PC-3 (cell line): ENCODE results near the gene TSHZ2. TPM values are rescaled to one million over a fixed set of nuclear protein-coding genes. Genes with fewer than 3 reads are reported as not detected.

Experiments
- ATAC-seq: fragments of 200-7000 bp; cut with Tn5 transposase; 2 replicates; pipeline ENCODE4 v1.9.1; 2020; ENCODE audit warnings: mild to moderate bottlenecking, moderate library complexity
- BruUV-seq: library from RNA; stranded (reverse); fragments of 400-500 nt; replicated peaks from 2 replicates; lab custom pipeline; 2021; lab: Mats Ljungman, UMichigan
- CTCF ChIA-PET: fragments of 300-600 bp; sonication (Branson Sonifier 250); formaldehyde crosslinking; loops from one replicate; lab custom pipeline; 2022; ENCODE audit warnings: antibody characterized with exemption; lab: Charles Lee
- POLR2A ChIA-PET: fragments of 300-600 bp; sonication (Branson Sonifier 250); formaldehyde crosslinking; loops from one replicate; lab custom pipeline; 2022; ENCODE audit warnings: antibody characterized with exemption; ENCODE audit not compliant: unreplicated experiment; lab: Charles Lee
- DNase-seq: peaks from one replicate; pipeline ENCODE4 v3.0.0-alpha.2; 2015
- H2AFZ ChIP-seq: fragments of 300-600 bp; sonication (generic); 2 replicates; pipeline ENCODE4 v1.6.0; 2016; ENCODE audit warnings: antibody characterized with exemption, low read length
- H3F3A ChIP-seq: fragments of 300-600 bp; sonication (generic); one replicate; pipeline ENCODE4 v1.6.0; 2017; ENCODE audit warnings: antibody characterized with exemption, low read length, control low read depth, mild to moderate bottlenecking; ENCODE audit not compliant: unreplicated experiment
- H3K27ac ChIP-seq: fragments of 300-600 bp; sonication (generic); 2 replicates; pipeline ENCODE4 v1.5.1; 2016; ENCODE audit warnings: mild to moderate bottlenecking, low read length
- H3K27me3 ChIP-seq: fragments of 300-600 bp; sonication (generic); 2 replicates; pipeline ENCODE4 v1.6.1; 2016; ENCODE audit warnings: low read length, mixed read lengths
- H3K36me3 ChIP-seq: fragments of 300-600 bp; sonication (generic); 2 replicates; pipeline ENCODE4 v1.6.1; 2016; ENCODE audit warnings: low read depth, mixed run types, low read length, mixed read lengths
- H3K4me1 ChIP-seq: fragments of 300-600 bp; sonication (generic); 2 replicates; pipeline ENCODE4 v1.5.1; 2016; ENCODE audit warnings: low read length; ENCODE audit not compliant: insufficient read depth
- H3K4me2 ChIP-seq: fragments of 300-600 bp; sonication (generic); 2 replicates; pipeline ENCODE4 v1.6.0; 2016; ENCODE audit warnings: low read length
- H3K4me3 ChIP-seq: fragments of 300-600 bp; sonication (generic); 2 replicates; pipeline ENCODE4 v1.5.1; 2016; ENCODE audit warnings: mild to moderate bottlenecking, low read length, mixed read lengths
- H3K79me2 ChIP-seq: fragments of 300-600 bp; sonication (generic); 2 replicates; pipeline ENCODE4 v1.6.1; 2017; ENCODE audit warnings: low read length, mixed read lengths
- H3K9ac ChIP-seq: fragments of 300-600 bp; sonication (generic); 2 replicates; pipeline ENCODE4 v1.6.0; 2016; ENCODE audit warnings: mild to moderate bottlenecking, low read length
- H3K9me2 ChIP-seq: fragments of 300-600 bp; sonication (generic); replicated peaks from 2 replicates; pipeline ENCODE4 v1.6.1; 2016; ENCODE audit warnings: mixed run types, low read length, mixed read lengths
- H3K9me3 ChIP-seq: fragments of 300-600 bp; sonication (generic); 2 replicates; pipeline ENCODE4 v1.6.1; 2016; ENCODE audit warnings: low read length, mixed read lengths
- H4K20me1 ChIP-seq: fragments of 300-600 bp; sonication (generic); 2 replicates; pipeline ENCODE4 v1.6.1; 2016; ENCODE audit warnings: low read length, mixed read lengths
- EZH2 ChIP-seq: fragments of 300-600 bp; sonication (generic); IDR thresholded peaks from one replicate; pipeline ENCODE4 v1.6.1; 2017; ENCODE audit warnings: antibody characterized with exemption, mild to moderate bottlenecking, low read length; ENCODE audit not compliant: unreplicated experiment
- EZH2phosphoT487 ChIP-seq: fragments of 300-600 bp; sonication (generic); IDR thresholded peaks from 2 replicates; pipeline ENCODE4 v1.6.1; 2018; ENCODE audit warnings: mild to moderate bottlenecking, antibody characterized with exemption, low read length, borderline replicate concordance
- intact Hi-C: fragments of 100-400 bp; cut with micrococcal nuclease; formaldehyde crosslinking; loops from 2 replicates; pipeline ENCODE4 v1.9.0; 2023
- total RNA-seq: library from RNA; depleted of rRNA; stranded (reverse); fragments of >200 nt; gene quantifications from 2 replicates; pipeline ENCODE4 v1.2.3, GENCODE V29; 2014
- TF ChIP-seq, protein P1 (sequence below): fragments of 300-600 bp; sonication (generic); conservative IDR thresholded peaks from 2 replicates; pipeline ENCODE4 v1.5.1; 2017; ENCODE audit warnings: antibody characterized with exemption, low read depth, mild to moderate bottlenecking, low read length

The TSHZ2 gene
- total RNA-seq, 1 experiment from 2014 or later = not detected

DNA sequence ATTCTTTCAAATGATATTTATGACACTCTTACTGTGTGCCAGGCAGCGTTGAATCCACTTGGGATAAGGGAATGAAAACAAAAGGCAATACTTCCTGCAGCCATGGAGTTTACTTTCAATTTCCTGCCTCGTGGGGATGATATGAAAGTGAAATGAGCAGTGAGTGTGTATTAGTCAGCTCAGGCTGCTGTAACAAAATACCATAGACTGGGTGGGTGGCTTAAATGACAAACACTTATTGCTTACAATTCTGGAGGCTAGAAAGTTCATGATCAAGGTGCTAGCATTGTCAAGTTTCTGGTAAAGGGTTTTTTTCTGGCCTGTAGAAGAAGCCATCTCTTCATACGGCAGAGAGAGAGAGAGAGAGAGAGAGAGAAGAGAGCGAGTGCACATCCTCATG, 41.7 kb downstream of the TSHZ2 start:
- POLR2A ChIA-PET = no interaction called here
- Histone ChIP-seq H4K20me1 (no peaks in the 10 kb centered on the region), H3K4me1 (no peaks in the 10 kb centered on the region), H3K9ac (no peak overlapping the region), H3F3A (no peaks in the 10 kb centered on the region), H2AFZ (no peak overlapping the region), H3K27ac (no peak overlapping the region), H3K27me3 (no peaks in the 10 kb centered on the region; the same call in 1 of the 2 replicates), H3K79me2 (no peaks in the 10 kb centered on the region), H3K9me2 (no peaks in the 10 kb centered on the region), H3K36me3 (no peaks in the 10 kb centered on the region), H3K4me2 (no peak overlapping the region), H3K9me3 (no peaks in the 10 kb centered on the region), H3K4me3 (no peak overlapping the region)
- CTCF ChIA-PET = no interaction called here
- no TSS peak for BruUV-seq
- ATAC-seq (no peak), DNase-seq (no peak)
- intact Hi-C loops = no loop called here
- TF ChIP-seq, protein P1, sequence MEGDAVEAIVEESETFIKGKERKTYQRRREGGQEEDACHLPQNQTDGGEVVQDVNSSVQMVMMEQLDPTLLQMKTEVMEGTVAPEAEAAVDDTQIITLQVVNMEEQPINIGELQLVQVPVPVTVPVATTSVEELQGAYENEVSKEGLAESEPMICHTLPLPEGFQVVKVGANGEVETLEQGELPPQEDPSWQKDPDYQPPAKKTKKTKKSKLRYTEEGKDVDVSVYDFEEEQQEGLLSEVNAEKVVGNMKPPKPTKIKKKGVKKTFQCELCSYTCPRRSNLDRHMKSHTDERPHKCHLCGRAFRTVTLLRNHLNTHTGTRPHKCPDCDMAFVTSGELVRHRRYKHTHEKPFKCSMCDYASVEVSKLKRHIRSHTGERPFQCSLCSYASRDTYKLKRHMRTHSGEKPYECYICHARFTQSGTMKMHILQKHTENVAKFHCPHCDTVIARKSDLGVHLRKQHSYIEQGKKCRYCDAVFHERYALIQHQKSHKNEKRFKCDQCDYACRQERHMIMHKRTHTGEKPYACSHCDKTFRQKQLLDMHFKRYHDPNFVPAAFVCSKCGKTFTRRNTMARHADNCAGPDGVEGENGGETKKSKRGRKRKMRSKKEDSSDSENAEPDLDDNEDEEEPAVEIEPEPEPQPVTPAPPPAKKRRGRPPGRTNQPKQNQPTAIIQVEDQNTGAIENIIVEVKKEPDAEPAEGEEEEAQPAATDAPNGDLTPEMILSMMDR = no peak
- TF ChIP-seq EZH2 (no peak), EZH2phosphoT487 (no peak)

DNA sequence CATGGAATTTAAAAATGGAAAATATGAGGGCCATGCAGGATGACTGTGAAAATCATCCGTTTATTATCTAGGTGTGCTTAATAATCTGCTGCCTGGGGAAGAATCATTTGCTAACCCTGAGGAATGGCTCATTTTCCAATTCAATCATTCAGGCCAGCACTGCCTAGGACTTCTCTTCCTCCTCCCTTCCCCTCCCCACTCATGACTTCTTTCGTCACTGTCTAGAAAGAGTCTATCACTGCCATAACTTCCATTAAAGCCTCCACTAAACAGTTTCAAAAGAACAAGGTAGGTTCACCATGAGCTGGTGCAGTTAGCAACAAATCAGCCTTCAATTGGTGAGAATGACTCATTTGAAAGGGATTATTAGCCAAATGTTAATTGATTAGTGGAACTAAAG, 43.9 kb downstream of the TSHZ2 start:
- Histone ChIP-seq H3F3A (no peaks in the 10 kb centered on the region), H3K27me3 (no peaks in the 10 kb centered on the region; the same call in 1 of the 2 replicates), H3K79me2 (no peaks in the 10 kb centered on the region), H3K9me2 (no peaks in the 10 kb centered on the region), H3K27ac (no peak overlapping the region), H2AFZ (no peak overlapping the region), H3K4me1 (no peaks in the 10 kb centered on the region), H3K4me2 (no peak overlapping the region), H3K36me3 (no peaks in the 10 kb centered on the region), H3K4me3 (no peak overlapping the region), H3K9me3 (no peaks in the 10 kb centered on the region), H3K9ac (no peak overlapping the region), H4K20me1 (no peaks in the 10 kb centered on the region)
- no peak for DNase-seq
- ChIA-PET POLR2A (no interaction called here), CTCF (no interaction called here)
- intact Hi-C loops = no loop called here
- no TSS peak for BruUV-seq
- TF ChIP-seq EZH2phosphoT487 (no peak), EZH2 (no peak)
- TF ChIP-seq, protein P1 = no peak
- ATAC-seq = no peak

DNA sequence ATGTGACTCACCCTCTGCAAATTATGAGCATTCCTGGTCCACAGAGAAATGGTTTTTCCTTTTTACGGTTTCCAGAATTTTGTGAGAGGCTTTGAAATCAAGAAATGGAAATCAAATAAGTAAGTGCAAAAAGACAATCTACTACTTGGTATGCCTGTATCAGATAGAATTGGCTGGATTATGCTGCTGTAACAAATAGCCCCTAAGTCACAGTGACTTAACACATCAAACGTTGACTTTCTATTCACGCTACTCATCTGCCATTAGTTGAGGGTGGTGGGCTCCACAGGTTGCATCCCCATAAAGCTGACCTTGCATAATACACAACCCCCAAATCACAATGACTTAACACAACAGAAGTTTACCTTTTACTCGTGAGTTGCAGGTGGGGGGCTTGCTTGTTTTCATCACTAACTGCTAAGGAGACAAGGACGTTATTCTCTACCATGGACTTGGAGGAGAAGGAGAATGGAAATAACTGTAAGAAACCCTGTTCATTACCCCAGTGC, 44.4 kb downstream of the TSHZ2 start:
- peaks cover 4% of the 10 kb centered on the region; the same call in 1 of the 2 replicates for H3K27me3 ChIP-seq
- ChIA-PET POLR2A (no interaction called here), CTCF (no interaction called here)
- H3K9ac ChIP-seq = no peak overlapping the region
- no peaks in the 10 kb centered on the region for H4K20me1 ChIP-seq
- no peak for TF ChIP-seq EZH2phosphoT487
- TF ChIP-seq, protein P1 = no peak
- TF ChIP-seq EZH2 = no peak
- H3K36me3 ChIP-seq = no peaks in the 10 kb centered on the region
- intact Hi-C loops = no loop called here
- no peaks in the 10 kb centered on the region for H3K79me2 ChIP-seq
- H3K4me2 ChIP-seq = no peak overlapping the region
- no peaks in the 10 kb centered on the region for H3F3A ChIP-seq
- BruUV-seq = no TSS peak
- no peak overlapping the region for H2AFZ ChIP-seq
- ATAC-seq (no peak), DNase-seq (no peak)
- H3K4me1 ChIP-seq = no peaks in the 10 kb centered on the region
- no peak overlapping the region for H3K27ac ChIP-seq
- H3K4me3 ChIP-seq = no peak overlapping the region
- no peaks in the 10 kb centered on the region for H3K9me3 ChIP-seq
- H3K9me2 ChIP-seq = no peaks in the 10 kb centered on the region
